Smooth muscle cell (in vitro differentiated cells): Measurements from ENCODE around the gene ZNF398. TPM values are rescaled to one million over a fixed set of nuclear protein-coding genes. Genes with fewer than 3 reads are reported as not detected.

Experiments used
- DNase-seq: peaks from one replicate; lab custom pipeline; 2025; ENCODE audit not compliant: unreplicated experiment; lab: John Stamatoyannopoulos, UW
- H2AFZ ChIP-seq: fragments of 200-600 bp; sonication (generic); 2 replicates; pipeline ENCODE4 v1.6.0; 2016; ENCODE audit warnings: antibody characterized with exemption, low read depth, mild to moderate bottlenecking
- H3F3A ChIP-seq: fragments of 200-600 bp; sonication (generic); 2 replicates; pipeline ENCODE4 v1.6.0; 2017; ENCODE audit warnings: antibody characterized with exemption, low read depth
- H3K27ac ChIP-seq: fragments of 200-600 bp; sonication (generic); 2 replicates; pipeline ENCODE4 v1.5.1; 2016; ENCODE audit warnings: low read depth, mild to moderate bottlenecking
- H3K27me3 ChIP-seq: fragments of 200-600 bp; sonication (generic); 2 replicates; pipeline ENCODE4 v1.6.1; 2016; ENCODE audit warnings: low read depth, mild to moderate bottlenecking
- H3K36me3 ChIP-seq: fragments of 200-600 bp; sonication (generic); 2 replicates; pipeline ENCODE4 v1.5.1; 2016; ENCODE audit warnings: low read depth
- H3K4me1 ChIP-seq: fragments of 200-600 bp; sonication (generic); 2 replicates; pipeline ENCODE4 v1.5.1; 2016; ENCODE audit warnings: low read depth
- H3K4me2 ChIP-seq: fragments of 200-600 bp; sonication (generic); 2 replicates; pipeline ENCODE4 v1.6.0; 2016; ENCODE audit warnings: mild to moderate bottlenecking
- H3K4me3 ChIP-seq: fragments of 200-600 bp; sonication (generic); 2 replicates; pipeline ENCODE4 v1.5.1; 2016; ENCODE audit warnings: mild to moderate bottlenecking
- H3K79me2 ChIP-seq: fragments of 200-600 bp; sonication (generic); 2 replicates; pipeline ENCODE4 v1.6.0; 2016; ENCODE audit warnings: low read depth, mild to moderate bottlenecking
- H3K9ac ChIP-seq: fragments of 200-600 bp; sonication (generic); 2 replicates; pipeline ENCODE4 v1.6.0; 2016; ENCODE audit warnings: low read depth
- H3K9me3 ChIP-seq: fragments of 200-600 bp; sonication (generic); replicated peaks from 2 replicates; pipeline ENCODE4 v1.5.1; 2016; ENCODE audit warnings: low read depth
- H4K20me1 ChIP-seq: fragments of 200-600 bp; sonication (generic); 2 replicates; pipeline ENCODE4 v1.6.0; 2016; ENCODE audit warnings: low read depth
- WGBS: methylation state at CpG from one replicate; pipeline ENCODE4 v1.1.7; 2016; ENCODE audit warnings: low lambda C conversion rate; 5-methylcytosine and 5-hydroxymethylcytosine counted together
- polyA plus RNA-seq: library from polyadenylated mRNA; unstranded; fragments of >200 nt; fragmentation: Nextera tagmentation; extraction: Ambion mirVana; gene quantifications from 2 replicates; pipeline ENCODE4 v1.2.1, GENCODE V29; 2016
- total RNA-seq: library from RNA; depleted of rRNA; stranded (reverse); fragments of >200 nt; gene quantifications from 2 replicates; pipeline ENCODE4 v1.2.3, GENCODE V29; 2014
- TF ChIP-seq, protein P1 (sequence below): fragments of 200-600 bp; sonication (generic); IDR thresholded peaks from 2 replicates; pipeline ENCODE4 v1.5.1; 2017; ENCODE audit warnings: borderline replicate concordance, mild to moderate bottlenecking, antibody characterized with exemption; ENCODE audit not compliant: insufficient read depth, poor library complexity, severe bottlenecking

The ZNF398 gene
- total and polyA plus RNA-seq, 2 experiments from 2014 or later = 9.0 to 15.1 TPM

DNA sequence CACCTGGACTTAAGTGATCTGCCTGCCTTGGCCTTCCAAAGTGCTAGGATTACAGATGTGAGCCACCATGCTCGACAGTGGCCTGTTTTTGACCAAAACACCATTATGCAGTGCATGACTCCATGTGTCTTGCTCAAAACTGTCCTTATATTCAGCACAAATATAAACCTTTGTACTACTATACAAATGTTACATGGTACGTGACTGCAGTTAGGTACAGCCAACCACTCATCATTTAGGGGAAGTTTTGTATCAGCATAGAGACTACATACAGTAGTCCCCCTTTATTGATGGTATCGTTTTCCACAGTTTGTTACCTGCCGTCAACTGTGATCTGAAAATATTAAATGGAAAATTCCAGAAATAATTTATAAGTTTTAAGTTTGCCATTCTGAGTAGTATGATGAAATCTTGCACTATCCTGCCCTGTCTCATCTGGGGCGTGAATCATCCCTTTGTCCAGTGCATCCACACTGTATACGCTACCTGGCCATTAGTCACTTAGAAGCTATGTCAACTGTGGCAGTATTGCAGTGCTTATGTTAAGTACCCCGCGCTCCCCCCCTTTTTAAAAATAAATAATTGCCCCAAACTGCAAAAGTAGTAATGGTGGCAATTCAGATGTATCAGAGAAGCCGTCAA, 24.8 kb downstream of the ZNF398 start:
- peak overlapping the region; percentile 81 for H3K27ac ChIP-seq
- H3K4me2 ChIP-seq = no peak overlapping the region
- peaks cover 18% of the 10 kb centered on the region for H3K36me3 ChIP-seq
- H3K27me3 ChIP-seq = no peaks in the 10 kb centered on the region
- H3K79me2 ChIP-seq = peaks cover 9% of the 10 kb centered on the region
- H3F3A ChIP-seq = no peaks in the 10 kb centered on the region
- H4K20me1 ChIP-seq = no peaks in the 10 kb centered on the region
- TF ChIP-seq, protein P1, sequence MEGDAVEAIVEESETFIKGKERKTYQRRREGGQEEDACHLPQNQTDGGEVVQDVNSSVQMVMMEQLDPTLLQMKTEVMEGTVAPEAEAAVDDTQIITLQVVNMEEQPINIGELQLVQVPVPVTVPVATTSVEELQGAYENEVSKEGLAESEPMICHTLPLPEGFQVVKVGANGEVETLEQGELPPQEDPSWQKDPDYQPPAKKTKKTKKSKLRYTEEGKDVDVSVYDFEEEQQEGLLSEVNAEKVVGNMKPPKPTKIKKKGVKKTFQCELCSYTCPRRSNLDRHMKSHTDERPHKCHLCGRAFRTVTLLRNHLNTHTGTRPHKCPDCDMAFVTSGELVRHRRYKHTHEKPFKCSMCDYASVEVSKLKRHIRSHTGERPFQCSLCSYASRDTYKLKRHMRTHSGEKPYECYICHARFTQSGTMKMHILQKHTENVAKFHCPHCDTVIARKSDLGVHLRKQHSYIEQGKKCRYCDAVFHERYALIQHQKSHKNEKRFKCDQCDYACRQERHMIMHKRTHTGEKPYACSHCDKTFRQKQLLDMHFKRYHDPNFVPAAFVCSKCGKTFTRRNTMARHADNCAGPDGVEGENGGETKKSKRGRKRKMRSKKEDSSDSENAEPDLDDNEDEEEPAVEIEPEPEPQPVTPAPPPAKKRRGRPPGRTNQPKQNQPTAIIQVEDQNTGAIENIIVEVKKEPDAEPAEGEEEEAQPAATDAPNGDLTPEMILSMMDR = no peak
- H2AFZ ChIP-seq = no peak overlapping the region
- DNase-seq = no peak
- WGBS = 77% methylated on average over 9 of the region's 9 CpGs
- H3K4me3 ChIP-seq = no peak overlapping the region
- H3K9ac ChIP-seq = peak overlapping the region; percentile 37
- no peaks in the 10 kb centered on the region for H3K9me3 ChIP-seq
- no peaks in the 10 kb centered on the region for H3K4me1 ChIP-seq

DNA sequence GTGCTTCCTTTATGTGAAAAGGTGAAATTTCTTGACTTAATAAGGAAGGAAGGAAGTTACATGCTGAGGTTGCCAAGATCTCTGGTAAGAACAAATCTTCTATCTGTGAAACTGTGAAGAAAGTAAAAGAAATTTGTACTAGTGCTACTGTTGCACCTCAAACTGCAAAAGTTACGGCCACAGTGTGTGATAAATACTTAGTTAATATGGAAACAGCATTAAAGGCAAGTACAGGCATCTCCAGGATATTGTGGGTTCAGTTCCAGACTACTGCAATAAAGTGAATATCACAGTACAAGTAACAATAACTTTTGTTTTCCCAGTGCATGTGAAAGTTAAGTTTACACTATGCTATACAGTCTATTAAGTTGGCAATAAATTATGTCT, 25.3 kb downstream of the ZNF398 start:
- H3K36me3 ChIP-seq = peaks cover 15% of the 10 kb centered on the region
- TF ChIP-seq, protein P1 = no peak

DNA sequence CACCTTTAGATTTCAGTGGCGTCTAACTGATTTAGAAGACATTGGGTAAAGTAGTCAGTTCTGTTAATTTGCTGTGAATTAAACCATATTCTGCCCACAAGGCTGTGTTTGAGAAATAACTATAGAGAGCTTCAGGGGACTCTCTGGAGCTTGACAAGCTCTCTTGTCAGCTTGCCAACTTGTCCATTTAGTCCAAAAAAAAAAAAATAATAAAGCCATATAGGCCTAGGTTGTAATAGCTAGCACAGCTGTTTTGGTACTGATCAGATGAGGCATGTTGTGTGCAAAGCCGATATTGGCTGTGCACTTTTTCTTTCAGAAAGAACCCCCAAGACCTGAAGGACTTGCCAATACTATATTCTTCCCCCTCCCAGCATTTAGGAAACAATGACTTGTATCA, 27.9 kb downstream of the ZNF398 start:
- no peak for DNase-seq
- H3K27ac ChIP-seq = no peak overlapping the region
- no peaks in the 10 kb centered on the region for H3K9me3 ChIP-seq
- H3K36me3 ChIP-seq = peaks cover 11% of the 10 kb centered on the region
- H3K9ac ChIP-seq = no peak overlapping the region
- no peak overlapping the region for H2AFZ ChIP-seq
- TF ChIP-seq, protein P1 = no peak
- no peaks in the 10 kb centered on the region for H3F3A ChIP-seq
- H3K79me2 ChIP-seq = no peaks in the 10 kb centered on the region
- H3K4me3 ChIP-seq = no peak overlapping the region
- H3K4me1 ChIP-seq = no peaks in the 10 kb centered on the region
- 94% methylated on average over 2 of the region's 2 CpGs for WGBS
- H3K4me2 ChIP-seq = no peak overlapping the region
- H3K27me3 ChIP-seq = no peaks in the 10 kb centered on the region
- no peaks in the 10 kb centered on the region for H4K20me1 ChIP-seq

More for the DNA sequence above, 25.3 kb downstream of the ZNF398 start:
- no peaks in the 10 kb centered on the region for H3K9me3 ChIP-seq
- H3F3A ChIP-seq = no peaks in the 10 kb centered on the region
- no peak overlapping the region for H3K4me3 ChIP-seq
- no peak overlapping the region for H2AFZ ChIP-seq
- DNase-seq = no peak
- H3K79me2 ChIP-seq = peaks cover 5% of the 10 kb centered on the region
- H3K27me3 ChIP-seq = no peaks in the 10 kb centered on the region
- no peaks in the 10 kb centered on the region for H3K4me1 ChIP-seq
- peak overlapping the region; percentile 81 for H3K27ac ChIP-seq
- H4K20me1 ChIP-seq = no peaks in the 10 kb centered on the region
- H3K9ac ChIP-seq = no peak overlapping the region
- H3K4me2 ChIP-seq = no peak overlapping the region
- WGBS = 90% methylated on average over 1 of the region's 1 CpG

DNA sequence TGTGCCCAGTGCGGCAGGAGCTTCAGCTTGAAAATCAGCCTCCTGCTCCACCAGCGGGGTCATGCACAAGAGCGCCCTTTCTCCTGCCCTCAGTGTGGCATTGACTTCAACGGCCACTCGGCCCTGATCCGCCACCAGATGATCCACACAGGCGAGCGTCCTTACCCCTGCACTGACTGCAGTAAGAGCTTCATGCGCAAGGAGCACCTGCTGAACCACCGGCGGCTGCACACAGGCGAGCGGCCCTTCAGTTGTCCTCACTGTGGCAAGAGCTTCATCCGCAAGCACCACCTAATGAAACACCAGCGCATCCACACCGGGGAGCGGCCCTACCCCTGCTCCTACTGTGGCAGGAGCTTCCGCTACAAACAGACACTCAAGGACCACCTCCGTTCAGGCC, 32.0 kb downstream of the ZNF398 start:
- H3K9me3 ChIP-seq = no peaks in the 10 kb centered on the region
- no peak for DNase-seq
- H3K9ac ChIP-seq = no peak overlapping the region
- H3K4me2 ChIP-seq = no peak overlapping the region
- H3F3A ChIP-seq = no peaks in the 10 kb centered on the region
- H4K20me1 ChIP-seq = no peaks in the 10 kb centered on the region
- H3K36me3 ChIP-seq = peaks cover 11% of the 10 kb centered on the region
- no peaks in the 10 kb centered on the region for H3K4me1 ChIP-seq
- no peaks in the 10 kb centered on the region for H3K79me2 ChIP-seq
- H2AFZ ChIP-seq = no peak overlapping the region
- WGBS = 96% methylated on average over 19 of the region's 19 CpGs
- no peaks in the 10 kb centered on the region for H3K27me3 ChIP-seq
- H3K4me3 ChIP-seq = no peak overlapping the region
- H3K27ac ChIP-seq = no peak overlapping the region
- TF ChIP-seq, protein P1 = no peak
